Uterus (tissue), 2 donors: ENCODE measurements around the gene TLN1.

Experiments used
- CTCF ChIP-seq, 4 experiments: fragments of 200-600 bp in 2 of 4; fragments of 450-650 bp in 2 of 4; sonication (generic) in 2 of 4; IDR thresholded peaks; one replicate each; pipeline ENCODE4 v1.5.1; 2016 to 2019; ENCODE audit warnings: antibody characterized with exemption in 4 of 4, mild to moderate bottlenecking in 2 of 4, moderate library complexity in 1 of 4
- POLR2A ChIP-seq, 2 donors: fragments of 450-650 bp; IDR thresholded peaks; one replicate each; pipeline ENCODE4 v1.6.1; 2016; ENCODE audit warnings: antibody characterized with exemption in 2 of 2, mild to moderate bottlenecking in 1 of 2, moderate library complexity in 1 of 2

- TF ChIP-seq CTCF (IDR thresholded peaks at IDR 0.05), result peak in 1 of 4 experiments; percentile 1
- peak; percentile 74 to 76 for TF ChIP-seq POLR2A (IDR thresholded peaks at IDR 0.05)
Observed at GRCh38 chr9:35728041-35728971, 3.7 kb downstream of the TLN1 start.
